Fibroblast of the aortic adventitia (primary cell): Measurements from ENCODE around the gene METTL16. TPM values are rescaled to one million over a fixed set of nuclear protein-coding genes. Genes with fewer than 3 reads are reported as not detected.
A peak's percentile ranks its signal among the peaks of the same experiment; 100 is the strongest.
"Not testable (repeated sequence)": the region's sequence is repeated elsewhere in the genome, so short reads cannot be mapped to it uniquely, and the experiment has no call there.

Experiments
- DNase-seq: peaks from one replicate; pipeline ENCODE4 v3.0.0-alpha.2; 2010; ENCODE audit warnings: low read depth
- H3K4me3 ChIP-seq: 2 replicates; pipeline ENCODE4 v1.5.1; 2011; ENCODE audit warnings: low read depth, mild to moderate bottlenecking, control low read depth, low read length, moderate library complexity
- CTCF ChIP-seq: IDR thresholded peaks from 2 replicates; pipeline ENCODE4 v1.5.1; 2011; ENCODE audit warnings: mild to moderate bottlenecking, low read length, control low read depth, inconsistent platforms; ENCODE audit not compliant: insufficient read depth
- total RNA-seq: library from RNA; depleted of rRNA; stranded (reverse); fragments of >200 nt; gene quantifications from 2 replicates; pipeline ENCODE4 v1.2.3, GENCODE V29; 2012; ENCODE audit warnings: low replicate concordance

Gene METTL16
- total RNA-seq, 1 donor: 18.7 TPM

DNA sequence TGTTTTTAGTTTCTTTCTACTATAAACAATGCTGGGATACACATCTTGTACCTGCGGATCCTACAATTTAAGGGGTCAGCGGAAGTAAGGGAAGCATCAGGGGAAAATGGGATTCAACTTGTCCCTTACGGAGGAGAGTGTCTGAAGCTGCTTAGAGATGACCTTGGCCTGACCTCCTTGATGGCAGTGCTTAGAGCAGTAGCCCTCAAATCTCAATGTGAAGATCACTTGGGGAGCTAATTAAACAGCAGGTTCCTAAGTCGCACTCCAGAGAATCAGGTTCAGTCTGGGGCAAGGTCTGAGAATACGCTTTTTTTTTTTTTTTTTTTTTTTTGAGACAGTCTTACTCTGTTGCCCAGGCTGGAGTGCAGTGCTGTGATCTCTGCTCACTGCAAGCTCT lies 9.6 kb upstream of the METTL16 start:
- DNase-seq: no peak
- no peak for TF ChIP-seq CTCF
- H3K4me3 ChIP-seq: no peak overlapping the region

GRCh38 chr17:2517539-2517938 lies 5.9 kb upstream of the METTL16 start:
- H3K4me3 ChIP-seq: no peak overlapping the region
- DNase-seq: no peak
- no peak for TF ChIP-seq CTCF

DNA sequence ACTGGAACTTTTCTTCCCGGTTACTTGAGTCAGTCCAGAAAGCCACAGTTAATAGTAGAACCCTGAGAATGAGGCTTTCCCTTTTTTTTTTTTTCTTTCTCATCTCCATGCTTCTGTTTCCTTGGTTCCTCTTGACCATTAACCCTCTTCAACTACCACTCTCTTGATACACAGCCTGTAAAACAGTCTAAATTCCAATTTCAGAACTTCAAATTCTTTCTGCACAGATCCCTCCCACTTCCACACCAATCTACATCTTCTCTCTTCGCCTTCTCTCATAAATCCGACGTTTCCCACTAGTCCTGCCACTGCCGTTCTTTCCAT lies 588 bp downstream of the METTL16 start:
- peak overlapping the region; percentile 100 for H3K4me3 ChIP-seq
- DNase-seq: no peak

GRCh38 chr17:2510559-2510958 lies 1.1 kb downstream of the METTL16 start:
- peak overlapping the region; percentile 100 for H3K4me3 ChIP-seq
- DNase-seq: no peak
- no peak for TF ChIP-seq CTCF

More for the DNA sequence above, 588 bp downstream of the METTL16 start:
- no peak for TF ChIP-seq CTCF

DNA sequence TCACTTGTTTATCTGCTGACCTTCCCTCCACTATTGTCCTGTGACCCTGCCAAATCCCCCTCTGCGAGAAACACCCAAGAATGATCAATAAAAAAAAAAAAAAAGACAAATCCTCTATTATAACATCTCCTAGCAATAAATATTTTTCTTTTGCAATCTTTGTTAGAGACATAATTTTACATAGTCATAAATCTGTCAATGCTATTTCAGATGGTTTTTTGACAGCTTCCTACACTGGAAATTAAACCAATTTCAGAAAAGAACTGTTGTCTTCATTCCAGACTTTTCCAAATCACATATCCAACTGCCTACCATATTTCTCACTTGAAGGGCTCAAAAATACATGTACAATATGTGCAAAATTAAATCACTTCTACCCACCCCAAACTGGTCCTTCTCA lies 3.7 kb downstream of the METTL16 start:
- no peak overlapping the region for H3K4me3 ChIP-seq
- TF ChIP-seq CTCF: no peak
- no peak for DNase-seq

DNA sequence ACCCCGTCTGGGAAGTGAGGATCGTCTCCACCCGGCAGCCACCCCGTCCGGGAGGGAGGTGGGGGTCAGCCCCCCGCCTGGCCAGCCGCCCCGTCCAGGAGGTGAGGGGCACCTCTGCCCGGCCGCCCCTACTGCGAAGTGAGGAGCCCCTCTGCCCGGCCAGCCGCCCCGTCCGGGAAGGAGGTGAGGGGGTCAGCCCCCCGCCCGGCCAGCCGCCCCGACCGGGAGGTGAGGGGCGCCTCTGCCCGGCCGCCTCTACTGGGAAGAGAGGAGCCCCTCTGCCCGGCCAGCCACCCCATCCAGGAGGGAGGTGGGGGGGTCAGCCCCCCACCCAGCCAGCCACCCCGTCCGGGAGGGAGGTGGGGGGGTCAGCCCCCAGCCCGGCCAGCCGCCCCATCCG lies 4.7 kb downstream of the METTL16 start:
- DNase-seq, H3K4me3 ChIP-seq: not testable (repeated sequence)

DNA sequence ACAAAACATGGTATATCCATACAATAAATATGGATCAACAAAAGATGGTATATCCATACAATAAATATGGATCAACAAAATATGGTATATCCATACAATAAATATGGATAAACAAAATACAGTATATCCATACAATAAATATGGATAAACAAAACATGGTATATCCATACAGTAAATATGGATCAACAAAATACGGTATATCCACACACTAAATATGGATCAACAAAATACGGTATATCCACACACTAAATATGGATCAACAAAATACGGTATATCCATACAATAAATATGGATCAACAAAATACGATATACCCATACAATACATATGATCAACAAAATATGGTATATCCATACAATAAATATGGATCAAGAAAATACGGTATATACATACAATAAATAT lies 8.1 kb downstream of the METTL16 start:
- no peak for TF ChIP-seq CTCF
- no peak for DNase-seq
- H3K4me3 ChIP-seq: no peak overlapping the region
